HCT116 (cell line): ENCODE data around the gene GNG2. TPM values are rescaled to one million over a fixed set of nuclear protein-coding genes. Genes with fewer than 3 reads are reported as not detected.

Experiments used
- ATAC-seq: fragments of 200-7000 bp; cut with Tn5 transposase; 2 replicates; pipeline ENCODE4 v1.9.1; 2020; ENCODE audit warnings: mild to moderate bottlenecking, moderate library complexity
- BruUV-seq: library from RNA; stranded (reverse); fragments of 400-500 nt; replicated peaks from 2 replicates; lab custom pipeline; 2021; lab: Mats Ljungman, UMichigan
- CTCF ChIA-PET: fragments of 300-600 bp; sonication (Branson Sonifier 250); formaldehyde crosslinking; loops from one replicate; lab custom pipeline; 2021; ENCODE audit warnings: antibody characterized with exemption; lab: Charles Lee
- POLR2A ChIA-PET: fragments of 300-600, 350-600 bp; sonication (Branson Sonifier 250); formaldehyde crosslinking; loops from one replicate; lab custom pipeline; 2021; ENCODE audit warnings: antibody characterized with exemption; lab: Charles Lee
- RAD21 ChIA-PET, 2 experiments: fragments of 300-600 bp; sonication (Branson Sonifier 250); formaldehyde crosslinking; loops; one replicate each; lab custom pipeline; 2023; ENCODE audit warnings: low total read pairs in 2 of 2; ENCODE audit not compliant: uncharacterized antibody in 2 of 2, unreplicated experiment in 2 of 2, low non-redundant PET in 1 of 2; lab: Charles Lee
- DNase-seq: peaks from one replicate; pipeline ENCODE4 v3.0.0-alpha.2; 2010; ENCODE audit warnings: low read depth, low spot score
- H2AFZ ChIP-seq: fragments of 200-600 bp; shearing (Covaris generic), sonication (generic); 2 replicates; pipeline ENCODE4 v1.6.1; 2017; ENCODE audit warnings: low read depth, mixed run types, mixed read lengths, antibody characterized with exemption, low read length; ENCODE audit not compliant: poor library complexity, severe bottlenecking
- H3K27ac ChIP-seq: 2 replicates; pipeline ENCODE4 v1.5.1; 2012; ENCODE audit warnings: low read depth, low read length
- H3K27me3 ChIP-seq: fragments of 200-600 bp; sonication (generic); 2 replicates; pipeline ENCODE4 v1.6.1; 2016; ENCODE audit warnings: mixed run types, low read length, mixed read lengths; ENCODE audit not compliant: insufficient read depth
- H3K36me3 ChIP-seq, 2 experiments: fragments of 200-500 bp in 1 of 2; fragments of 200-600 bp in 1 of 2; sonication (Bioruptor generic) in 1 of 2; sonication (generic) in 1 of 2; 2 replicates each; pipeline versions ENCODE4 v1.5.1 to v1.6.1; 2014 to 2016; ENCODE audit warnings: low read length in 2 of 2, inconsistent platforms in 1 of 2, mixed read lengths in 1 of 2, mixed run types in 1 of 2; ENCODE audit not compliant: insufficient read depth in 2 of 2, control insufficient read depth in 1 of 2
- H3K4me1 ChIP-seq, 2 experiments: fragments of 200-600 bp in 1 of 2; sonication (generic) in 1 of 2; 2 replicates each; pipeline versions ENCODE4 v1.5.1 to v1.6.1; 2012 to 2017; ENCODE audit warnings: low read length in 2 of 2, inconsistent platforms in 1 of 2, mild to moderate bottlenecking in 1 of 2, mixed read lengths in 1 of 2, mixed run types in 1 of 2, moderate library complexity in 1 of 2; ENCODE audit not compliant: insufficient read depth in 2 of 2, control insufficient read depth in 1 of 2
- H3K4me2 ChIP-seq: fragments of 200-600 bp; sonication (generic); 2 replicates; pipeline ENCODE4 v1.6.1; 2017; ENCODE audit warnings: mixed run types, low read length, mixed read lengths
- H3K4me3 ChIP-seq, 2 experiments: fragments of 200-600 bp in 1 of 2; sonication (generic) in 1 of 2; replicated peaks in 1 of 2; 2 replicates each; pipeline ENCODE4 v1.5.1; 2011 to 2016; ENCODE audit warnings: low read length in 2 of 2, control low read depth in 1 of 2, low read depth in 1 of 2, mild to moderate bottlenecking in 1 of 2, mixed read lengths in 1 of 2, mixed run types in 1 of 2
- H3K79me2 ChIP-seq: fragments of 200-600 bp; sonication (generic); 2 replicates; pipeline ENCODE4 v1.6.1; 2017; ENCODE audit warnings: mild to moderate bottlenecking, mixed run types, low read length, moderate library complexity, mixed read lengths; ENCODE audit not compliant: insufficient read depth
- H3K9ac ChIP-seq: fragments of 200-600 bp; sonication (generic); 2 replicates; pipeline ENCODE4 v1.6.1; 2016; ENCODE audit warnings: low read length, mixed read lengths
- H3K9me2 ChIP-seq: fragments of 200-600 bp; sonication (generic), shearing (Covaris generic); 2 replicates; pipeline ENCODE4 v1.6.1; 2017; ENCODE audit warnings: mixed run types, mild to moderate bottlenecking, moderate library complexity; ENCODE audit not compliant: insufficient read depth
- H3K9me3 ChIP-seq, 2 experiments: fragments of 200-500 bp in 1 of 2; fragments of 200-600 bp in 1 of 2; sonication (Bioruptor generic) in 1 of 2; sonication (generic) in 1 of 2; 2 replicates each; pipeline ENCODE4 v1.6.1; 2014 to 2017; ENCODE audit warnings: low read length in 2 of 2, mixed read lengths in 2 of 2, inconsistent platforms in 1 of 2, low read depth in 1 of 2, mild to moderate bottlenecking in 1 of 2, mixed run types in 1 of 2, moderate library complexity in 1 of 2; ENCODE audit not compliant: control insufficient read depth in 1 of 2, insufficient read depth in 1 of 2
- H4K20me1 ChIP-seq: fragments of 200-600 bp; sonication (generic), shearing (Covaris generic); 2 replicates; pipeline ENCODE4 v1.6.1; 2017; ENCODE audit warnings: mixed run types, mild to moderate bottlenecking, moderate library complexity; ENCODE audit not compliant: insufficient read depth
- EZH2phosphoT487 ChIP-seq: fragments of 200-600 bp; IDR thresholded peaks from 2 replicates; pipeline ENCODE4 v1.6.1; 2018; ENCODE audit warnings: antibody characterized with exemption, borderline replicate concordance
- JUND ChIP-seq: IDR thresholded peaks from 2 replicates; pipeline ENCODE4 v1.6.1; 2012
- SP1 ChIP-seq: IDR thresholded peaks from 2 replicates; pipeline ENCODE4 v1.6.1; 2012; ENCODE audit warnings: low read depth
- ZFX ChIP-seq: fragments of 450-650 bp; IDR thresholded peaks from 2 replicates; pipeline ENCODE4 v1.6.1; 2017
- ZNF274 ChIP-seq: fragments of 200-500 bp; sonication (Bioruptor generic); IDR thresholded peaks from 2 replicates; pipeline ENCODE4 v1.6.1; 2014; ENCODE audit warnings: mild to moderate bottlenecking, low read depth, low read length, inconsistent platforms
- intact Hi-C: fragments of 100-400 bp; cut with micrococcal nuclease; formaldehyde crosslinking; loops from 2 replicates; pipeline ENCODE4 v1.10.0; 2022
- total RNA-seq: library from RNA; stranded (reverse); gene quantifications from one replicate; pipeline ENCODE4 v1.2.1, GENCODE V29; 2021; ENCODE audit not compliant: unreplicated experiment
- TF ChIP-seq, protein P1 (sequence below): IDR thresholded peaks from 2 replicates; pipeline ENCODE4 v1.6.1; 2012
- TF ChIP-seq, protein P2 (sequence below): IDR thresholded peaks from 2 replicates; pipeline ENCODE4 v1.6.1; 2012; ENCODE audit warnings: low read depth

Gene GNG2
- total RNA-seq, 1 experiment from 2014 or later, result 0.74 TPM

DNA sequence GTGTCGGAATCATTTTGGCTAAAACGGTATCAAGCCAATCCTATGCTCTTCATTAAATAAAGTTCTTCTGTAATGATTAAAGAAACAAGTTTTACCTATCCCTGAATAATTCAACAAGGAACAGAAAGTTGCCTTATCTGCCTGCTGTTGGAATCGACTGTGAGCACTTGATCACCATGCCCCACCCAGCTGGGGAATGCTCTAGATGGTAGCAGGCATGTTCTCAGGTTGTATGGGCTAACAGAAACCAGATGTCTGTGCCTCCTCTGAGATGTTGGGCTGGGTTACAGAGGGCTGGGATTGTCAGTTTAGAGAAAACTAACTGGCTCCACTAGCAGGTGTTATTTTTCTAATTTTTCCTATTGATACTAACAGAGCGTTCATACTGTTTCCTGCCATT lies 157.8 kb downstream of the GNG2 start:
- Histone ChIP-seq H3K4me3 (no peak overlapping the region), H3K9ac (no peak overlapping the region), H3K27me3 (peaks cover 6% of the 10 kb centered on the region; the same call in 1 of the 2 replicates), H2AFZ (no peak overlapping the region), H3K79me2 (no peaks in the 10 kb centered on the region), H3K9me3 (no peaks in the 10 kb centered on the region), H3K4me1 (no peaks in the 10 kb centered on the region), H4K20me1 (no peaks in the 10 kb centered on the region)
- CTCF ChIA-PET, result no interaction called here
- no TSS peak for BruUV-seq
- POLR2A ChIA-PET, result no interaction called here
- intact Hi-C loops, result no loop called here
- TF ChIP-seq JUND (no peak), ZFX (no peak), ZNF274 (no peak), EZH2phosphoT487 (no peak), SP1 (no peak)
- TF ChIP-seq, protein P1, sequence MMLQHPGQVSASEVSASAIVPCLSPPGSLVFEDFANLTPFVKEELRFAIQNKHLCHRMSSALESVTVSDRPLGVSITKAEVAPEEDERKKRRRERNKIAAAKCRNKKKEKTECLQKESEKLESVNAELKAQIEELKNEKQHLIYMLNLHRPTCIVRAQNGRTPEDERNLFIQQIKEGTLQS, result no peak
- TF ChIP-seq, protein P2, sequence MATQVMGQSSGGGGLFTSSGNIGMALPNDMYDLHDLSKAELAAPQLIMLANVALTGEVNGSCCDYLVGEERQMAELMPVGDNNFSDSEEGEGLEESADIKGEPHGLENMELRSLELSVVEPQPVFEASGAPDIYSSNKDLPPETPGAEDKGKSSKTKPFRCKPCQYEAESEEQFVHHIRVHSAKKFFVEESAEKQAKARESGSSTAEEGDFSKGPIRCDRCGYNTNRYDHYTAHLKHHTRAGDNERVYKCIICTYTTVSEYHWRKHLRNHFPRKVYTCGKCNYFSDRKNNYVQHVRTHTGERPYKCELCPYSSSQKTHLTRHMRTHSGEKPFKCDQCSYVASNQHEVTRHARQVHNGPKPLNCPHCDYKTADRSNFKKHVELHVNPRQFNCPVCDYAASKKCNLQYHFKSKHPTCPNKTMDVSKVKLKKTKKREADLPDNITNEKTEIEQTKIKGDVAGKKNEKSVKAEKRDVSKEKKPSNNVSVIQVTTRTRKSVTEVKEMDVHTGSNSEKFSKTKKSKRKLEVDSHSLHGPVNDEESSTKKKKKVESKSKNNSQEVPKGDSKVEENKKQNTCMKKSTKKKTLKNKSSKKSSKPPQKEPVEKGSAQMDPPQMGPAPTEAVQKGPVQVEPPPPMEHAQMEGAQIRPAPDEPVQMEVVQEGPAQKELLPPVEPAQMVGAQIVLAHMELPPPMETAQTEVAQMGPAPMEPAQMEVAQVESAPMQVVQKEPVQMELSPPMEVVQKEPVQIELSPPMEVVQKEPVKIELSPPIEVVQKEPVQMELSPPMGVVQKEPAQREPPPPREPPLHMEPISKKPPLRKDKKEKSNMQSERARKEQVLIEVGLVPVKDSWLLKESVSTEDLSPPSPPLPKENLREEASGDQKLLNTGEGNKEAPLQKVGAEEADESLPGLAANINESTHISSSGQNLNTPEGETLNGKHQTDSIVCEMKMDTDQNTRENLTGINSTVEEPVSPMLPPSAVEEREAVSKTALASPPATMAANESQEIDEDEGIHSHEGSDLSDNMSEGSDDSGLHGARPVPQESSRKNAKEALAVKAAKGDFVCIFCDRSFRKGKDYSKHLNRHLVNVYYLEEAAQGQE, result no peak
- TF ChIP-seq, all 23 proteins: peak for 0
- RAD21 ChIA-PET, result no interaction called here
- Histone ChIP-seq H3K4me2 (no peak overlapping the region), H3K9me2 (no peaks in the 10 kb centered on the region), H3K27ac (no peak overlapping the region), H3K36me3 (no peaks in the 10 kb centered on the region)
- DNase-seq (no peak), ATAC-seq (no peak)
